SIG-M5 treated with dmso at 0.1 percent for 504 hours (cell line): ENCODE results near the gene KLHL22.
"Not testable (repeated sequence)": the region's sequence is repeated elsewhere in the genome, so short reads cannot be mapped to it uniquely, and the experiment has no call there.

Experiments
- DNase-seq: peaks from one replicate; lab custom pipeline; 2025; ENCODE audit not compliant: unreplicated experiment; lab: John Stamatoyannopoulos, UW

Gene KLHL22

GRCh38 chr22:20423008-20423905 lies 72.3 kb downstream of the KLHL22 start:
- DNase-seq: no peak

DNA sequence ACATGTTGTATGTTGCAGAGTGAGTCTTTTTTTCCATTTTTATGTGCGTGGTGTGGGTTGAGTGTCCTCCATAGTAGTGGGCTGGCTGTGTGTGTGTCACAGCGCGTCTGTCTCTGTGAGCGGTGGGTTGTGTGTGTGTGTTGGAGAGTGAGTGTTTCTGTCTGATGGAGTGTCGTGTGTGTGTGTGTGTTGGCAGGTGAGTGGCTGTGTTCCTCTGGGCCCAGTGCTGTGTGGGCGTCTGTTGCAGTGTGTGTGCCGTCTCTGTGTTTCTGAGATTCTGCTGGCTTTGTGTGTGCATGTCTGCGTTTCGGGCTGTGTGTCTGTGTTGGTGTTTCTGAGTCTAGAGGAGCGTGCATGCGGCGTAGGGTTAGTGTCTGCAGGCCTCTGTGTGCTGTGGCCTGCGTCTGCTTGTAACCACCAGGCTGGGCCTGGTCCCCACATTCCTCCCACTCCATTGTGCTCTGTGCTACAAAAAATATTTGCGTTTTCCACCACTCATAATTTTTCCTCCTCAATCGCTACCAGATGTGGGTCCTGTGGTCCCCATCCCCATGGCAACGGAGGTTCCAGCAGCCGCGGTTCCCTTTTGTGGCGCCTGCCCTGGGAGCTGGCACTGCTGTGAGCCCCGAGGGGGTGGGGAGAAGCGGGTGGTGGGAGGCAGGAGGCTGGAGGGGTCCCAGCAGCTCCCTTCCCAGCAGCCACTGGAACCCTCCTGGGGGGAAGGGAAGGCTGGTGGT lies 73.2 kb downstream of the KLHL22 start:
- DNase-seq: no peak

GRCh38 chr22:20421507-20421874 lies 74.1 kb downstream of the KLHL22 start:
- DNase-seq: no peak

DNA sequence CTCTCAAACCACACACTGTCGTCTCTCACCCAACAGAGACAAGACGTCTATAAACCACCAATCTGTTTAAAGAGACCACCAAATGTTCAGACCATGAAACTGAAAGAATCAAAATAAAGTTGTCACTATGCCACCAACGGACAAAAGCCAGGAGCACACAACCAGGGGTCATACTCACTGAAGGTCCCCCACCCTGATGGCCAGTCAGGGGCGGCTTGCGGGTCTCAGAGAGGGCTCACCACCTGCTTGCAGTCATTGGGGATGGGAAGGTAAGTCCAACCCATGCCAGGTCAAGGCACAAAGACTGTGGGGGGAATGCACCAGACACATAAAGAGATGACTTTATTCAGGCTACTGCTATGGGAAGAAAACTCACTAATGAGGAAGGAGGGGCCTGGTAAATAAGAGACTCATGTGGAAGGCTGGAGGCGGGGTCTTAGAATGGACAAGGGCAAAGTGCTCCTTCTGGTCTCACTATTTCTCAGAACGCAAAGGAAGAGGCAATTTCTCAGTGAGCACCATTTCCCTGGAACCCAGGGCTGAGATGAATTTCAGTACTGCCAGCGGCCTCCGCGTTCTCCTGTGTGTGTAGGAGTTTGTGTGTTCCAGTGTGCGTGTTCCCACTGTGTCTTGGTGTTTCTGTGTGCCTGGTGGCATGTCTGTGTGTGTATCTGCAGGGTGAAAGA lies 75.3 kb downstream of the KLHL22 start:
- no peak for DNase-seq

- no peak for DNase-seq
Observed at GRCh38 chr22:20419664-20419951, 76.0 kb downstream of the KLHL22 start.

- peak; percentile 46 for DNase-seq
Observed at GRCh38 chr22:20418211-20418788, 77.3 kb downstream of the KLHL22 start.

- not testable (repeated sequence) for DNase-seq
Observed at GRCh38 chr22:20415699-20416098, 79.9 kb downstream of the KLHL22 start.

DNA sequence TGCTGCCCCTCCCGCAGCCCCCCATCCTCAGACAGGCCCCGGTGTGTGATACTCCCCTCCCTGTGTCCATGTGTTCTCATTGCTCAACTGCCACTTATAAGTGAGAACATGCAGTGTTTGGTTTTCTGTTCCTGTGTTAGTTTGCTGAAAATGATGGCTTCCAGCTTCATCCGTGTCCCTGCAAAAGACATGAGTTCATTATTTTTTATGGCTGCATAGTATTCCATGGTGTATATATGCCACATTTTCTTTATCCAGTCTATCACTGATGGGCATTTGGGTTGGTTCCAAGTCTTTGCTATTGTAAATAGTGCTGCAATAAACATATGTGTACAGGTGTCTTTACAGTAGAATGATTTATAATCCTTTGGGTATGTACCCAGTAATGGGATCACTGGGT lies 80.4 kb downstream of the KLHL22 start:
- not testable (repeated sequence) for DNase-seq

GRCh38 chr22:20414450-20414849 lies 81.1 kb downstream of the KLHL22 start:
- DNase-seq: no peak

DNA sequence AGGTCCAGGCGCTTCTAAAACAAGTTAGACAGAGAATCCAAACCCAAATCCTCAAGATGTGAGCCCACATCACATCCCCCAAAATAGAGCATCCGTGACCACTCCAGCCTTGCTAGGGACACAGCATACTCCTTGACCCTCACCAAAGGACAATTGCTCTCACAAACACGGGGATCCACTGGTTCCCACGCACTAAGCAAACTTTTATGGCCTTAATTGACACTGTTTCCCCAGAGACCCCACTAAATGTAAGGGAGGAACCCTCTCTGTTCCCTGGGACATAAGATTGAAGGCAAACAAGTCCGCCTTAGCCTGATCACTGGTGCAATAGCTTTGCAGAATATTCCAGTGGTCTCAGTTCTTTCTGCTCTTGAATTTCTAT lies 81.5 kb downstream of the KLHL22 start:
- DNase-seq: no peak

GRCh38 chr22:20413217-20414058 lies 82.2 kb downstream of the KLHL22 start:
- DNase-seq: no peak

DNA sequence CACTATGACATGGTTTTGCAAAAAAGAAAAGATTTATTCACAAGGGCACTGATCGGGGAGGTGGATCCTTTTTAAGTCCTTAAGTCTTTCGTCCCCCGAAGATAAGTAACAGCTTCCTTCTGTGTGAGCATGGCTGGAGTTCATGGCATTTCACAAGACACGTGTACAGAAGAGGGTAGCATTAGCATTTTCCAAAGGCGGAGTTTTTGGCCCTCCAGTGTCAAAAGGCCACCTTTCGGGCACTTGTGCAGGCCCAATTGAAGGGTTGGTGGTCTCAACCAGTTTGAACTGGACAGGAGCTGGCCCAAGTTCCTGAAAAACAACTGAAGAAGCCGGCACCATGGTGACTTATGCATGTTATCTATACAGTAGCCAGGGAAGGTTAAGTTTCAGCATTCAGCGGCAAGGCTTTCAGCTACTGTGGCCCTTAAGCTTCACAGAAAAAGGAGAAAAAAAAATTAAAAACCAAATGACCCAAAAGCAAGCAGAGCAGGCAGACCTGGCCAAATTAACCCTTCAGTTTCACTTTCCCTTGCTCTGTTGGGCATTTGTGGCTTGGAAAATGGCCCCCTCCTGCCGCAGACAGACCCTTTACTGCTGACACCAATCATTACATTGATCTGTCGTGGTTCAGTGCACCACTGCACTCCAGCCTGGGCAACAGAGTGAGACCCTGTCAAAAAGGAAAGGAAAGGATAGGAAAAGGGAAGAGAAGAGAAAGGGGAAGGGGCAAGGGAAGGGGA lies 83.0 kb downstream of the KLHL22 start:
- DNase-seq: no peak

- DNase-seq: not testable (repeated sequence)
Observed at GRCh38 chr22:20409385-20409784, 86.2 kb downstream of the KLHL22 start.

DNA sequence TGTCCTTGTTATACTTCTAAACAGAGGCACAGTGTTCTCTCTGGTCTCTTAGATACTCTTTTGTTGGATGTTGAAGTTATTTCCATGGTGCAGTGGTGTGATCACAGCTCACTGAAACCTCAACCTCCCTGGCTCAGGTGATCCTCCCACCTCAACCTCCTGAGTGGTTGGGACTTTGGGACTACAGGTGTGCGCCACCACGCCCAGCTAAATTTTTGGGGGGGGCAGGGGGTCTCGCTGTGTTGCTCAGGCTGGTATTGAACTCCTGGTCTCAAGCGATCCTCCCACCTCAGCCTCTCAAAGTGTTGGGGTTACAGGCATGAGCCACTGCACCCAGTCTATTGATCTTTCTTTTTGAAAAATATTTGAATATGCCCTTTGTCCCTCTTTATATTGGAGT lies 86.7 kb downstream of the KLHL22 start:
- DNase-seq: no peak

DNA sequence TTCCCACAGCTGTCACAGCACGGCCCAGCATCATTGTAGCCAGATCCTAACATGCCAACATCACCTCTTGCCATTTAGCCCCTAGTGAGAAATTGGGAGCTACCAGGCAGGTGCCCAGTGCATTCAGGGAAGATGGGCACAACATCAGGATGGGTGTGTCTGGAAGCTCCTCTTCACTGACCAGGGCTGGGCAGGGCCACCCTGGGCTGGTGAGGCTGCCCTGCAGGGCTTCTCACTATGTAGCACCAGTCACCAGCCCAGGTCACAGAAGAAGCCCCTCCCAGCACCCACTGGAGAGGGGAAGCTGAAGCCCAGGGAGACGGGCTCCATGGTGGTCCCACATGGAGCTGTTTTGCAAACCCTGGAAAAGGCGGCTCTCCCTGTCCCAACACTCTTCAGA lies 87.8 kb downstream of the KLHL22 start:
- no peak for DNase-seq

DNA sequence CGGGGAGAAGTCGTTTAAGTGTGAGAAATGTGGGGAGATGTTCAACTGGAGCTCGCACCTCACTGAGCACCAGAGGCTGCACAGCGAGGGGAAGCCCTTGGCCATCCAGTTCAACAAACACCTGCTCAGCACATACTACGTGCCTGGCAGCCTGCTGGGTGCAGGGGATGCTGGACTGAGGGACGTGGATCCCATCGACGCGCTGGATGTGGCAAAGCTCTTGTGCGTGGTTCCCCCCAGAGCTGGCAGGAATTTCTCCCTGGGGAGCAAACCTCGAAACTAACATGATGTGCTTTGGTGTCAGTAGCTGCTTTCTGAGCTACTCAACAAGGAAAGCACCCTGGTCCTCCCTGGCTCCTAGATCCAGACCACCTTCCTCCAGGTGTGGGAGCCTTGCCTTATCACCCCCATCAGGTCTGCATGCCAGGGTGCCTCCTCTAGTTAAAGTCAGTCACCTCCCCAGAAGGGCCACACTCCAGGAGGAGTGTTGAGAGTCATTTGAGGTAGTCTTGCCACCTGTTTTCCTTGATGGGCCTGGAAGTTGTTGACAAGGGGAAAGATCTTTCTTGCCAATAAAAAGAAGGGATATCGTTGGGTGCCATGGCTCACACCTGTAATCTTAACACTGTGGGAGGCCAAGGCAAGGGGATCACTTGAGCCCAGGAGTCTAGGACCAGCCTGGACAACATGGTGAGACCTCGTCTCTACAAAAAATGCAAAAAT lies 88.7 kb downstream of the KLHL22 start:
- DNase-seq: no peak

GRCh38 chr22:20405931-20406685 lies 89.5 kb downstream of the KLHL22 start:
- no peak for DNase-seq

DNA sequence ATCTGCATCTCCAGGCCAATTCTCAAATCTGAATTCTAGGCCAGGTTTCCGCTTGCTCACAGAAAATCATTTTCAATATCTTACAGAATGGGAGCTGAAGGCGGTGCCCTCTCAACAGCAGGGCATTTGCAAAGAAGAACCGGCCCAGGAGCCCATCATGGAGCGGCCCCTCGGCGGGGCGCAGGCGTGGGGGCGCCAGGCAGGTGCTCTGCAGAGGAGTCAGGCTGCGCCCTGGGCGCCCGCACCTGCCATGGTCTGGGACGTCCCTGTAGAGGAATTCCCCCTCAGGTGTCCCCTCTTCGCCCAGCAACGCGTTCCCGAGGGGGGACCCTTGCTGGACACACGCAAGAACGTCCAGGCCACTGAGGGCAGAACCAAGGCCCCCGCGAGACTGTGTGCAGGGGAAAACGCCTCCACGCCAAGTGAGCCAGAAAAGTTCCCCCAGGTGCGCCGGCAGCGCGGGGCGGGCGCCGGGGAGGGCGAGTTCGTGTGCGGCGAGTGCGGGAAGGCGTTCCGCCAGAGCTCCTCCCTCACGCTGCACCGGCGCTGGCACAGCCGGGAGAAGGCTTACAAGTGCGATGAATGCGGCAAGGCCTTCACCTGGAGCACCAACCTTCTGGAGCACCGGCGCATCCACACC lies 90.2 kb downstream of the KLHL22 start:
- DNase-seq: no peak
